GM12873 (cell line): ENCODE measurements around the gene RNASEH2A.

ENCODE experiments used
- CTCF ChIP-seq: IDR thresholded peaks from 2 replicates; pipeline ENCODE4 v1.5.1; 2012; ENCODE audit warnings: low read depth, mild to moderate bottlenecking, moderate library complexity, low read length, control low read depth; ENCODE audit not compliant: insufficient read depth; ENCODE audit errors: missing control alignments

Gene RNASEH2A

GRCh38 chr19:12788042-12788681 is 18.2 kb upstream of the RNASEH2A start:
- TF ChIP-seq CTCF, result no peak

- no peak for TF ChIP-seq CTCF
Observed at GRCh38 chr19:12788682-12789097, 17.7 kb upstream of the RNASEH2A start.

- TF ChIP-seq CTCF, result no peak
Observed at GRCh38 chr19:12789098-12789903, 17.1 kb upstream of the RNASEH2A start.

GRCh38 chr19:12789904-12790619 is 16.3 kb upstream of the RNASEH2A start:
- no peak for TF ChIP-seq CTCF

GRCh38 chr19:12790628-12791344 is 15.6 kb upstream of the RNASEH2A start:
- TF ChIP-seq CTCF, result no peak

- TF ChIP-seq CTCF, result peak; percentile 29
Observed at GRCh38 chr19:12791345-12792050, 14.9 kb upstream of the RNASEH2A start, which contains the start of gene JUNB. Gene JUNB (plus strand): TSS chr19:12791486. CDS start chr19:12791772, 286 bp downstream.
